Sigmoid colon (tissue), 4 donors: ENCODE data around the gene GTSE1.

ENCODE experiments used
- EP300 ChIP-seq, 4 donors: sonication (generic); formaldehyde crosslinking; IDR thresholded peaks; one replicate each; pipeline ENCODE4 v1.6.1; 2017; ENCODE audit warnings: antibody characterized with exemption in 4 of 4
- POLR2A ChIP-seq, 2 donors: fragments of 450-650 bp; IDR thresholded peaks; one replicate each; pipeline ENCODE4 v1.6.1; 2016; ENCODE audit warnings: antibody characterized with exemption in 2 of 2, mild to moderate bottlenecking in 2 of 2, moderate library complexity in 2 of 2
- POLR2AphosphoS5 ChIP-seq, 4 donors: sonication (generic); formaldehyde crosslinking; IDR thresholded peaks; one replicate each; pipeline ENCODE4 v1.6.1; 2017; ENCODE audit warnings: antibody characterized with exemption in 4 of 4
- TF ChIP-seq, protein P1 (sequence below), 4 experiments: fragments of 450-650 bp in 3 of 4; fragments of 200-600 bp in 1 of 4; IDR thresholded peaks; one replicate each; pipeline ENCODE4 v1.5.1; 2016 to 2019; ENCODE audit warnings: antibody characterized with exemption in 4 of 4, mild to moderate bottlenecking in 3 of 4, moderate library complexity in 2 of 4

- TF ChIP-seq, protein P1, sequence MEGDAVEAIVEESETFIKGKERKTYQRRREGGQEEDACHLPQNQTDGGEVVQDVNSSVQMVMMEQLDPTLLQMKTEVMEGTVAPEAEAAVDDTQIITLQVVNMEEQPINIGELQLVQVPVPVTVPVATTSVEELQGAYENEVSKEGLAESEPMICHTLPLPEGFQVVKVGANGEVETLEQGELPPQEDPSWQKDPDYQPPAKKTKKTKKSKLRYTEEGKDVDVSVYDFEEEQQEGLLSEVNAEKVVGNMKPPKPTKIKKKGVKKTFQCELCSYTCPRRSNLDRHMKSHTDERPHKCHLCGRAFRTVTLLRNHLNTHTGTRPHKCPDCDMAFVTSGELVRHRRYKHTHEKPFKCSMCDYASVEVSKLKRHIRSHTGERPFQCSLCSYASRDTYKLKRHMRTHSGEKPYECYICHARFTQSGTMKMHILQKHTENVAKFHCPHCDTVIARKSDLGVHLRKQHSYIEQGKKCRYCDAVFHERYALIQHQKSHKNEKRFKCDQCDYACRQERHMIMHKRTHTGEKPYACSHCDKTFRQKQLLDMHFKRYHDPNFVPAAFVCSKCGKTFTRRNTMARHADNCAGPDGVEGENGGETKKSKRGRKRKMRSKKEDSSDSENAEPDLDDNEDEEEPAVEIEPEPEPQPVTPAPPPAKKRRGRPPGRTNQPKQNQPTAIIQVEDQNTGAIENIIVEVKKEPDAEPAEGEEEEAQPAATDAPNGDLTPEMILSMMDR (IDR thresholded peaks at IDR 0.05) = no peak
- TF ChIP-seq POLR2A (IDR thresholded peaks at IDR 0.05) = no peak
- TF ChIP-seq POLR2AphosphoS5 (IDR thresholded peaks at IDR 0.05) = no peak
- no peak for TF ChIP-seq EP300 (IDR thresholded peaks at IDR 0.05)
Observed at GRCh38 chr22:46289244-46289891, 7.3 kb upstream of the GTSE1 start.
